ENCODE measurements around the gene ALK.

GRCh38 chr2:29397039-29397438 is 524.3 kb downstream of the ALK start:
- TF ChIP-seq CTCF (tag by site-specific recombination; IDR thresholded peaks at IDR 0.05) (no peak), ZNF133 (tag by site-specific recombination; IDR thresholded peaks at IDR 0.05) (no peak), ZNF169 (tag by site-specific recombination; IDR thresholded peaks at IDR 0.05) (no peak), ZBTB49 (tag by site-specific recombination; IDR thresholded peaks at IDR 0.05; ENCODE audit: low read depth) (no peak), PRDM4 (tag by site-specific recombination; IDR thresholded peaks at IDR 0.05) (no peak), ZBTB1 (tag by site-specific recombination; IDR thresholded peaks at IDR 0.05) (no peak), ZNF274 (IDR thresholded peaks at IDR 0.05; ENCODE audit: low read length) (no peak), ZNF274 (tag by site-specific recombination; IDR thresholded peaks at IDR 0.05; ENCODE audit: borderline replicate concordance) (no peak), ZNF354C (tag by site-specific recombination; IDR thresholded peaks at IDR 0.05; ENCODE audit: borderline replicate concordance, low read depth) (no peak)

Data from HEK293 (cell line).